K562 (cell line): Measurements from ENCODE around the gene RBMS1.

Source experiments
- AFF4 ChIP-seq: sonication (generic); formaldehyde crosslinking; IDR thresholded peaks from 2 replicates; pipeline ENCODE4 v1.8.0; 2023; ENCODE audit warnings: mild to moderate bottlenecking, missing genetic modification reagents
- JUN ChIP-seq, 2 experiments: sonication (generic) in 1 of 2; formaldehyde crosslinking in 1 of 2; IDR thresholded peaks; 2 replicates each; pipeline versions ENCODE4 v1.6.1 to v1.8.0; 2012 to 2022; ENCODE audit warnings: borderline replicate concordance in 2 of 2, mild to moderate bottlenecking in 2 of 2, improper control_type of control experiment in 1 of 2, low read depth in 1 of 2, low read length in 1 of 2, missing genetic modification reagents in 1 of 2
- KDM4B ChIP-seq, 2 experiments: fragments of 450-650 bp in 1 of 2; sonication (generic) in 1 of 2; IDR thresholded peaks; 2 replicates each; pipeline ENCODE4 v1.6.1; 2016 to 2017; ENCODE audit warnings: borderline replicate concordance in 2 of 2, antibody characterized with exemption in 1 of 2, low read depth in 1 of 2, mild to moderate bottlenecking in 1 of 2
- NRF1 ChIP-seq, 2 experiments: fragments of 450-650 bp; IDR thresholded peaks in 1 of 2; conservative IDR thresholded peaks in 1 of 2; 2 replicates each; pipeline ENCODE4 v1.6.1; 2014; ENCODE audit warnings: mild to moderate bottlenecking in 2 of 2
- SMARCB1 ChIP-seq: IDR thresholded peaks from 2 replicates; pipeline ENCODE4 v1.6.1; 2011; ENCODE audit warnings: improper control_type of control experiment, low read depth; ENCODE audit not compliant: insufficient read length
- TF ChIP-seq, protein P1 (sequence below): sonication (generic); IDR thresholded peaks from 2 replicates; pipeline ENCODE4 v1.6.1; 2016
- TF ChIP-seq, protein P2 (sequence below), 3 experiments: IDR thresholded peaks in 2 of 3; conservative IDR thresholded peaks in 1 of 3; 2 replicates each; pipeline ENCODE4 v1.5.1; 2011 to 2012; ENCODE audit warnings: low read length in 3 of 3, mild to moderate bottlenecking in 3 of 3, control low read depth in 2 of 3, improper control_type of control experiment in 1 of 3, inconsistent platforms in 1 of 3, low read depth in 1 of 3, mixed read lengths in 1 of 3, moderate library complexity in 1 of 3; ENCODE audit not compliant: insufficient read depth in 2 of 3

DNA sequence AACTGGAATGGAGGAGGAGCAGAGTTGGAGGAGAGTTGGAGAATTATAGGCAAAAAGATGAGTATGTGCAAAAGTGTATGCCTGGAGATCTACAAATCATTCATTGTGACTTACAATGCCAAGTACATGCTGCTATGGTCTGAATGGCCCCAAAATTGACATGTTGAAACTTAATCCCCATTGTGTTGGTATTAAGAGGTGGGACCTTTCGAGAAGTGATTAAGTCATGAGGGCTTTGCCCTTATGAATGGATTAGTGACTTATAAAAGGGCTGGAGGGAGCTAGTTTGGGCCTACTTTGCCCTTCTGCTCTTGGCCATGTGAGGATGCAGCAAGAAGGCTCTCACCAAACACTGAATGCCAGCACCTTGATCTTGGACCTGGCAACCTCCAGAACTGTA lies 6.3 kb upstream of the RBMS1 start:
- TF ChIP-seq AFF4 (CRISPR knock-in tag) (no peak), KDM4B (IDR thresholded peaks at IDR 0.05; ENCODE audit: borderline replicate concordance in 2 of 2, low read depth in 1 of 2) (no peak), JUN (IDR thresholded peaks at IDR 0.05; ENCODE audit: borderline replicate concordance, low read depth, low read length) (no peak), JUN (CRISPR knock-in tag; IDR thresholded peaks at IDR 0.05; ENCODE audit: borderline replicate concordance) (no peak), SMARCB1 (no peak), NRF1 (conservative IDR thresholded peaks at IDR 0.05 in 1 of 2, IDR thresholded peaks at IDR 0.05 in 1 of 2) (no peak)
- TF ChIP-seq, protein P1, sequence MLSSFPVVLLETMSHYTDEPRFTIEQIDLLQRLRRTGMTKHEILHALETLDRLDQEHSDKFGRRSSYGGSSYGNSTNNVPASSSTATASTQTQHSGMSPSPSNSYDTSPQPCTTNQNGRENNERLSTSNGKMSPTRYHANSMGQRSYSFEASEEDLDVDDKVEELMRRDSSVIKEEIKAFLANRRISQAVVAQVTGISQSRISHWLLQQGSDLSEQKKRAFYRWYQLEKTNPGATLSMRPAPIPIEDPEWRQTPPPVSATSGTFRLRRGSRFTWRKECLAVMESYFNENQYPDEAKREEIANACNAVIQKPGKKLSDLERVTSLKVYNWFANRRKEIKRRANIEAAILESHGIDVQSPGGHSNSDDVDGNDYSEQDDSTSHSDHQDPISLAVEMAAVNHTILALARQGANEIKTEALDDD: no peak
- TF ChIP-seq, protein P2, sequence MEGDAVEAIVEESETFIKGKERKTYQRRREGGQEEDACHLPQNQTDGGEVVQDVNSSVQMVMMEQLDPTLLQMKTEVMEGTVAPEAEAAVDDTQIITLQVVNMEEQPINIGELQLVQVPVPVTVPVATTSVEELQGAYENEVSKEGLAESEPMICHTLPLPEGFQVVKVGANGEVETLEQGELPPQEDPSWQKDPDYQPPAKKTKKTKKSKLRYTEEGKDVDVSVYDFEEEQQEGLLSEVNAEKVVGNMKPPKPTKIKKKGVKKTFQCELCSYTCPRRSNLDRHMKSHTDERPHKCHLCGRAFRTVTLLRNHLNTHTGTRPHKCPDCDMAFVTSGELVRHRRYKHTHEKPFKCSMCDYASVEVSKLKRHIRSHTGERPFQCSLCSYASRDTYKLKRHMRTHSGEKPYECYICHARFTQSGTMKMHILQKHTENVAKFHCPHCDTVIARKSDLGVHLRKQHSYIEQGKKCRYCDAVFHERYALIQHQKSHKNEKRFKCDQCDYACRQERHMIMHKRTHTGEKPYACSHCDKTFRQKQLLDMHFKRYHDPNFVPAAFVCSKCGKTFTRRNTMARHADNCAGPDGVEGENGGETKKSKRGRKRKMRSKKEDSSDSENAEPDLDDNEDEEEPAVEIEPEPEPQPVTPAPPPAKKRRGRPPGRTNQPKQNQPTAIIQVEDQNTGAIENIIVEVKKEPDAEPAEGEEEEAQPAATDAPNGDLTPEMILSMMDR (IDR thresholded peaks at IDR 0.05 in 2 of 3, conservative IDR thresholded peaks at IDR 0.05 in 1 of 3; ENCODE audit: insufficient read depth in 2 of 3, low read depth in 1 of 3, low read length in 3 of 3): no peak
